ENCODE data around the gene SHROOM3. TPM values are rescaled to one million over a fixed set of nuclear protein-coding genes. Genes with fewer than 3 reads are reported as not detected.

The SHROOM3 gene
- total and polyA plus RNA-seq, 2 of the 13 experiments (the other 11 are each of a cell fraction or from before 2014, with no cell fraction given): 0.01 TPM; not detected in 1

DNA sequence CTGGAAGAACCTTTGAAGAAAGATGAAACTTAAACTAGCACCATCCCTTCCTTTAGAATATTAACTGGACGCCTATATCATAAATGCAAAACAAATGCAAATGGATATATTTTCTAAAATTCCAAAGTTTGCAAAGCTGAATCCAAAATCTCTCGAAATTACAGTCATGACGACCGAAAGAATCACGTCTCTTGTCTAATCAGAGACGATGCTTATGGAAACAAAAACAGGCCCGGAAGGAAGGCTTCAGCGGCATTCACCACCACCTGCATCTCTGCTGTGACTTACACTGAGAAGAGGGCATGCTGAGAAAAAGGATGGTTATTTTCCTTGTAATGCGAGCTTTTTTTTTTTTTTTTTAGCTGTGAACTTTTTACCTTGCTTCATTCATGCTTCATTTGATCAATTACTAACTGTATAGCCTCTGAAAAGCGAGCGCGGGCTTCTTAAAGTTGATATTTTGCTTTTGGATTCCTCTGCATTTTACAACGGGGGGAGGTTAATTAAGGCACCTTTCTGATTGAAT, 253.7 kb downstream of the SHROOM3 start:
- no TSS peak for BruUV-seq (replicated peaks)
- no peaks in the 10 kb centered on the region for H3K36me3 ChIP-seq (replicated peaks in 1 of 2; ENCODE audit: control insufficient read depth in 1 of 2, insufficient read depth in 2 of 2, low read length in 2 of 2)
- in situ Hi-C loops (cut with HindIII; ENCODE audit: extremely low pct_ligation_motif_present, low pct_unique_long_range_greater_than_20kb) (no loop called here), intact Hi-C loops (cut with micrococcal nuclease; ENCODE audit: unreplicated experiment) (no loop called here)
- WGBS (ENCODE audit: low lambda C conversion rate): 56% methylated on average over 13 of the region's 13 CpGs
- DNase-seq (ENCODE audit: low spot score) (no peak), FAIRE-seq (no peak), ATAC-seq (no peak)
- CTCF ChIA-PET (ENCODE audit: low intra/inter-chr PET ratio, low total read pairs): no interaction called here
- peaks cover 7% of the 10 kb centered on the region; the same call in 1 of the 2 replicates for H3K4me1 ChIP-seq (ENCODE audit: insufficient read depth, low read length)
- H3K27ac ChIP-seq (ENCODE audit: extremely low read length, insufficient read depth, low read length): no peak overlapping the region
- no peak overlapping the region for H3K9ac ChIP-seq (ENCODE audit: insufficient read depth, low read depth, low read length)
- TF ChIP-seq ELK4 (CRISPR knock-in tag; IDR thresholded peaks at IDR 0.05; ENCODE audit: borderline replicate concordance): no peak
- TF ChIP-seq JUND (CRISPR knock-in tag; IDR thresholded peaks at IDR 0.05): no peak
- no peak for TF ChIP-seq MTF1 (CRISPR knock-in tag; IDR thresholded peaks at IDR 0.05)
- no peak for TF ChIP-seq GATAD2A (CRISPR knock-in tag; IDR thresholded peaks at IDR 0.05)
- TF ChIP-seq SUZ12 (IDR thresholded peaks at IDR 0.05; ENCODE audit: low read depth, low read length): no peak
- no peak for TF ChIP-seq HOXA3 (CRISPR knock-in tag; IDR thresholded peaks at IDR 0.05)
- TF ChIP-seq ZSCAN31 (CRISPR knock-in tag; IDR thresholded peaks at IDR 0.05; ENCODE audit: low read depth): no peak
- no peak for TF ChIP-seq ZNF441 (CRISPR knock-in tag; IDR thresholded peaks at IDR 0.05; ENCODE audit: borderline replicate concordance)
- TF ChIP-seq ZNF704 (CRISPR knock-in tag; IDR thresholded peaks at IDR 0.05; ENCODE audit: borderline replicate concordance): no peak
- no peak for TF ChIP-seq NCOR1 (IDR thresholded peaks at IDR 0.05; ENCODE audit: borderline replicate concordance, low read length)
- TF ChIP-seq GABPB1 (CRISPR knock-in tag; IDR thresholded peaks at IDR 0.05): no peak
- TF ChIP-seq, protein P1, sequence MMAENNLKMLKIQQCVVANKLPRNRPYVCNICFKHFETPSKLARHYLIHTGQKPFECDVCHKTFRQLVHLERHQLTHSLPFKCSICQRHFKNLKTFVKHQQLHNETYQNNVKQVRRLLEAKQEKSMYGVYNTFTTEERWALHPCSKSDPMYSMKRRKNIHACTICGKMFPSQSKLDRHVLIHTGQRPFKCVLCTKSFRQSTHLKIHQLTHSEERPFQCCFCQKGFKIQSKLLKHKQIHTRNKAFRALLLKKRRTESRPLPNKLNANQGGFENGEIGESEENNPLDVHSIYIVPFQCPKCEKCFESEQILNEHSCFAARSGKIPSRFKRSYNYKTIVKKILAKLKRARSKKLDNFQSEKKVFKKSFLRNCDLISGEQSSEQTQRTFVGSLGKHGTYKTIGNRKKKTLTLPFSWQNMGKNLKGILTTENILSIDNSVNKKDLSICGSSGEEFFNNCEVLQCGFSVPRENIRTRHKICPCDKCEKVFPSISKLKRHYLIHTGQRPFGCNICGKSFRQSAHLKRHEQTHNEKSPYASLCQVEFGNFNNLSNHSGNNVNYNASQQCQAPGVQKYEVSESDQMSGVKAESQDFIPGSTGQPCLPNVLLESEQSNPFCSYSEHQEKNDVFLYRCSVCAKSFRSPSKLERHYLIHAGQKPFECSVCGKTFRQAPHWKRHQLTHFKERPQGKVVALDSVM (CRISPR knock-in tag; IDR thresholded peaks at IDR 0.05): no peak
- peak overlapping the region in 1 of 3 experiments; percentile 37; a peak in 2 of 6 replicates for H3K4me3 ChIP-seq (replicated peaks in 1 of 3; ENCODE audit: insufficient read depth in 1 of 3, low read depth in 2 of 3, low read length in 3 of 3)
- H3K27me3 ChIP-seq (ENCODE audit: control insufficient read depth in 1 of 2, insufficient read depth in 2 of 2, low read length in 2 of 2): peaks cover 0 to 34% of the 10 kb centered on the region in 2 experiments; a peak in 4 of 5 replicates
- H2AFZ ChIP-seq (ENCODE audit: low read length): no peak overlapping the region
- H3K79me2 ChIP-seq (ENCODE audit: insufficient read depth, low read length): no peaks in the 10 kb centered on the region
- no peaks in the 10 kb centered on the region for H3K9me3 ChIP-seq (ENCODE audit: low read length)
- peak overlapping the region; percentile 62; the same call in 1 of the 2 replicates for H3K4me2 ChIP-seq (ENCODE audit: low read depth, low read length)
- POLR2A ChIA-PET: no interaction called here
- H4K20me1 ChIP-seq (ENCODE audit: insufficient read depth, low read length): no peaks in the 10 kb centered on the region

Data from HepG2 (cell line).